Esophagus muscularis mucosa (tissue), 4 donors: ENCODE results near the gene RBP3. TPM values are rescaled to one million over a fixed set of nuclear protein-coding genes. Genes with fewer than 3 reads are reported as not detected.

Experiments
- DNase-seq: peaks from one replicate; pipeline ENCODE4 v3.0.0-alpha.2; 2017; ENCODE audit errors: extremely low spot score
- H3K27ac ChIP-seq, 4 donors: fragments of 200-600 bp; sonication (generic); replicated peaks in 1 of 4; 1 replicate in 3 of 4; 2 replicates in 1 of 4; pipeline ENCODE4 v1.5.1; 2016 to 2019; ENCODE audit warnings: mild to moderate bottlenecking in 1 of 4
- H3K27me3 ChIP-seq, 4 donors: fragments of 200-600 bp; sonication (generic); one replicate each; pipeline versions ENCODE4 v1.5.1 to v1.6.0; 2016 to 2019
- H3K36me3 ChIP-seq, 4 donors: fragments of 200-600 bp; sonication (generic); one replicate each; pipeline ENCODE4 v1.5.1; 2016 to 2019
- H3K4me1 ChIP-seq, 4 donors: fragments of 200-600 bp; sonication (generic); one replicate each; pipeline ENCODE4 v1.5.1; 2016 to 2019
- H3K4me3 ChIP-seq, 4 donors: fragments of 200-600 bp; sonication (generic); 1 replicate in 2 of 4; 2 replicates in 2 of 4; pipeline ENCODE4 v1.5.1; 2016 to 2019; ENCODE audit warnings: mild to moderate bottlenecking in 4 of 4, moderate library complexity in 1 of 4
- H3K9me3 ChIP-seq, 4 donors: fragments of 200-600 bp; sonication (generic); 1 replicate in 3 of 4; 2 replicates in 1 of 4; pipeline ENCODE4 v1.5.1; 2016 to 2019
- CTCF ChIP-seq, 3 experiments: fragments of 200-600 bp in 2 of 3; fragments of 450-650 bp in 1 of 3; sonication (generic) in 2 of 3; IDR thresholded peaks; one replicate each; pipeline ENCODE4 v1.5.1; 2017 to 2019; ENCODE audit warnings: antibody characterized with exemption in 3 of 3, mild to moderate bottlenecking in 2 of 3, moderate library complexity in 1 of 3
- EP300 ChIP-seq: sonication (generic); formaldehyde crosslinking; IDR thresholded peaks from one replicate; pipeline ENCODE4 v1.6.1; 2017; ENCODE audit warnings: antibody characterized with exemption
- POLR2A ChIP-seq: fragments of 450-650 bp; IDR thresholded peaks from one replicate; pipeline ENCODE4 v1.6.1; 2017; ENCODE audit warnings: antibody characterized with exemption, moderate library complexity, mild to moderate bottlenecking, low read depth
- POLR2AphosphoS5 ChIP-seq, 2 donors: sonication (generic); formaldehyde crosslinking; IDR thresholded peaks; one replicate each; pipeline ENCODE4 v1.6.1; 2017; ENCODE audit warnings: antibody characterized with exemption in 2 of 2
- WGBS: methylation state at CpG from one replicate; pipeline ENCODE4 v1.1.5; 2018; 5-methylcytosine and 5-hydroxymethylcytosine counted together
- intact Hi-C: fragments of 100-400 bp; cut with DNase I; formaldehyde crosslinking; loops from one replicate; pipeline ENCODE4 v1.15.1; 2023
- total RNA-seq, 4 donors: library from RNA; depleted of rRNA; stranded (reverse); fragments of >200 nt; gene quantifications; one replicate each; pipeline versions ENCODE4 v1.1.0 to v1.2.1, GENCODE V29; 2016

The RBP3 gene
- total RNA-seq, 4 donors from 2014 or later = under 0.01 to 0.06 TPM; not detected in 2

GRCh38 chr10:47306387-47307210 is 41.6 kb upstream of the RBP3 start:
- no peaks in the 10 kb centered on the region for H3K9me3 ChIP-seq
- peaks cover 0 to 9% (median 8%) of the 10 kb centered on the region in 4 donors for H3K4me1 ChIP-seq
- H3K36me3 ChIP-seq = no peaks in the 10 kb centered on the region
- no peak for TF ChIP-seq CTCF (IDR thresholded peaks at IDR 0.05)
- no peak for TF ChIP-seq POLR2A
- TF ChIP-seq POLR2AphosphoS5 (IDR thresholded peaks at IDR 0.05) = no peak
- no peak for TF ChIP-seq EP300
- intact Hi-C loops = no loop called here
- H3K4me3 ChIP-seq = no peak overlapping the region
- H3K27me3 ChIP-seq = peaks cover 0 to 33% (median 4%) of the 10 kb centered on the region in 4 donors
- 82% methylated on average over 10 of the region's 10 CpGs for WGBS
- DNase-seq = no peak
- no peak overlapping the region for H3K27ac ChIP-seq

GRCh38 chr10:47307381-47307780 is 40.8 kb upstream of the RBP3 start:
- Histone ChIP-seq H3K9me3 (no peaks in the 10 kb centered on the region), H3K27me3 (peaks cover 0 to 25% (median 4%) of the 10 kb centered on the region in 4 donors), H3K4me3 (no peak overlapping the region), H3K27ac (no peak overlapping the region), H3K36me3 (no peaks in the 10 kb centered on the region), H3K4me1 (peaks cover 0 to 14% (median 13%) of the 10 kb centered on the region in 4 donors)
- no peak for TF ChIP-seq EP300
- TF ChIP-seq POLR2AphosphoS5 (IDR thresholded peaks at IDR 0.05) = no peak
- TF ChIP-seq POLR2A = no peak
- no peak for TF ChIP-seq CTCF (IDR thresholded peaks at IDR 0.05)
- WGBS = 76% methylated on average over 3 of the region's 3 CpGs
- no peak for DNase-seq
- intact Hi-C loops = no loop called here

GRCh38 chr10:47308775-47309174 is 39.4 kb upstream of the RBP3 start:
- intact Hi-C loops = no loop called here
- Histone ChIP-seq H3K9me3 (no peaks in the 10 kb centered on the region), H3K4me3 (no peak overlapping the region), H3K36me3 (no peaks in the 10 kb centered on the region), H3K4me1 (peaks cover 0 to 14% (median 13%) of the 10 kb centered on the region in 4 donors), H3K27ac (no peak overlapping the region), H3K27me3 (peaks cover 0 to 11% (median 0%) of the 10 kb centered on the region in 4 donors)
- TF ChIP-seq CTCF (IDR thresholded peaks at IDR 0.05) (no peak), POLR2A (no peak), POLR2AphosphoS5 (IDR thresholded peaks at IDR 0.05) (no peak), EP300 (no peak)
- DNase-seq = no peak
- 76% methylated on average over 8 of the region's 9 CpGs for WGBS

- intact Hi-C loops = loop anchor here (5.0 kb wide), 1 partner anchor 262 kb away; no protein-coding TSS in a partner anchor
- Histone ChIP-seq H3K9me3 (no peaks in the 10 kb centered on the region), H3K4me1 (peaks cover 0 to 14% (median 13%) of the 10 kb centered on the region in 4 donors), H3K27me3 (peaks cover 0 to 9% (median 0%) of the 10 kb centered on the region in 4 donors), H3K27ac (no peak overlapping the region), H3K36me3 (no peaks in the 10 kb centered on the region), H3K4me3 (no peak overlapping the region)
- no peak for DNase-seq
- 78% methylated on average over 26 of the region's 34 CpGs for WGBS
- TF ChIP-seq EP300 (no peak), CTCF (IDR thresholded peaks at IDR 0.05) (peak in 1 of 3 experiments; percentile 12)
Measured at GRCh38 chr10:47309408-47310089, 38.6 kb upstream of the RBP3 start.
